ENCODE measurements around the gene C9orf72. TPM values are rescaled to one million over a fixed set of nuclear protein-coding genes. Genes with fewer than 3 reads are reported as not detected.
"Not testable (repeated sequence)": the region's sequence is repeated elsewhere in the genome, so short reads cannot be mapped to it uniquely, and the experiment has no call there.

The C9orf72 gene
- total RNA-seq, 2 experiments from 2014 or later: 23.3 to 27.5 TPM

GRCh38 chr9:27500902-27501301 lies 72.4 kb downstream of the C9orf72 start:
- CTCF ChIA-PET: interaction anchor here (0.6 kb wide), 1 partner anchor 101 kb away, joined by 3 read pairs; no protein-coding TSS in a partner anchor
- H3K4me1 Mint-ChIP-seq (ENCODE audit: low read depth): peaks cover 55% of the 10 kb centered on the region
- H3K9me3 Mint-ChIP-seq; DNase-seq; intact Hi-C loops (cut with micrococcal nuclease); H3K27me3 Mint-ChIP-seq (ENCODE audit: low read depth); H3K27ac Mint-ChIP-seq; H3K36me3 Mint-ChIP-seq (ENCODE audit: low read depth); H3K4me3 Mint-ChIP-seq: not testable (repeated sequence)

- peaks cover 2% of the 10 kb centered on the region for H3K9me3 Mint-ChIP-seq
- peaks cover 41% of the 10 kb centered on the region for H3K4me1 Mint-ChIP-seq (ENCODE audit: low read depth)
- H3K27ac Mint-ChIP-seq: peak overlapping the region; percentile 59
- DNase-seq: no peak
- intact Hi-C loops (cut with micrococcal nuclease): loop anchor here (1.0 to 2.0 kb wide), 5 partner anchors 10 to 133 kb away; partner anchors contain the start of genes C9orf72 and IFNK
- peaks cover 6% of the 10 kb centered on the region for H3K36me3 Mint-ChIP-seq (ENCODE audit: low read depth)
- H3K4me3 Mint-ChIP-seq: no peak overlapping the region
- CTCF ChIA-PET: no interaction called here
- peaks cover 1% of the 10 kb centered on the region for H3K27me3 Mint-ChIP-seq (ENCODE audit: low read depth)
Observed at GRCh38 chr9:27499451-27499850, 73.8 kb downstream of the C9orf72 start.

- intact Hi-C loops (cut with micrococcal nuclease): loop anchor here (2.0 kb wide), 1 partner anchor 73 kb away; no protein-coding TSS in a partner anchor
- CTCF ChIA-PET: no interaction called here
- Mint-ChIP-seq H3K27me3 (ENCODE audit: low read depth) (peaks cover 1% of the 10 kb centered on the region), H3K36me3 (ENCODE audit: low read depth) (peaks cover 10% of the 10 kb centered on the region), H3K27ac (no peak overlapping the region), H3K9me3 (peaks cover 6% of the 10 kb centered on the region), H3K4me1 (ENCODE audit: low read depth) (peaks cover 28% of the 10 kb centered on the region), H3K4me3 (no peak overlapping the region)
- DNase-seq: no peak
Observed at GRCh38 chr9:27497883-27498417, 75.3 kb downstream of the C9orf72 start.

Other genes starting within 250 kb of the C9orf72 start
- under 1 TPM in 1 of 2 experiments, not detected in 1; 0.24 TPM for gene IFNK, start 49.2 kb downstream of the C9orf72 start, total RNA-seq
- 1 to 10 TPM; 3.0 to 3.2 TPM for gene MOB3B, start 43.7 kb downstream of the C9orf72 start, total RNA-seq